Testis (tissue), 3 donors: ENCODE results near the gene VMA21. TPM values are rescaled to one million over a fixed set of nuclear protein-coding genes. Genes with fewer than 3 reads are reported as not detected.

Experiments
- DNase-seq: peaks from one replicate; pipeline ENCODE4 v3.0.0-alpha.2; 2019
- H3K27ac ChIP-seq, 2 donors: fragments of 200-600 bp; sonication (generic); one replicate each; pipeline ENCODE4 v1.5.1; 2019
- H3K27me3 ChIP-seq: fragments of 200-600 bp; sonication (generic); one replicate; pipeline ENCODE4 v1.5.1; 2019
- H3K36me3 ChIP-seq: fragments of 200-600 bp; sonication (generic); one replicate; pipeline ENCODE4 v1.5.1; 2017; ENCODE audit warnings: low read depth; ENCODE audit errors: missing control alignments
- H3K4me1 ChIP-seq: fragments of 200-600 bp; sonication (generic); one replicate; pipeline ENCODE4 v1.5.1; 2019
- H3K4me3 ChIP-seq, 2 donors: fragments of 200-600 bp; sonication (generic); one replicate each; pipeline ENCODE4 v1.5.1; 2017 to 2019
- H3K9me3 ChIP-seq: fragments of 200-600 bp; sonication (generic); one replicate; pipeline ENCODE4 v1.5.1; 2017
- CTCF ChIP-seq, 3 experiments: fragments of 450-650 bp in 2 of 3; fragments of 200-600 bp in 1 of 3; sonication (generic) in 1 of 3; IDR thresholded peaks; one replicate each; pipeline ENCODE4 v1.5.1; 2016 to 2019; ENCODE audit warnings: antibody characterized with exemption in 3 of 3, mild to moderate bottlenecking in 2 of 3, moderate library complexity in 1 of 3
- POLR2A ChIP-seq: fragments of 450-650 bp; IDR thresholded peaks from one replicate; pipeline ENCODE4 v1.6.1; 2017; ENCODE audit warnings: antibody characterized with exemption, mild to moderate bottlenecking, moderate library complexity
- whole genome bisulfite sequencing, 2 donors: methylation state at CpG; one replicate each; pipeline ENCODE4 v1.1.5; 2018; 5-methylcytosine and 5-hydroxymethylcytosine counted together
- intact Hi-C: fragments of 100-400 bp; cut with DNase I; formaldehyde crosslinking; loops from one replicate; pipeline ENCODE4 v1.15.1; 2023; ENCODE audit warnings: low total_unique reads
- polyA plus RNA-seq: library from polyadenylated mRNA; stranded (reverse); fragments of 350-450 nt; fragmentation: Illumina TruSeq; extraction: RNeasy Lipid Tissue Mini Kit (QIAGEN cat#74804); gene quantifications from one replicate; pipeline ENCODE4 v1.2.3, GENCODE V29; 2014; ENCODE audit warnings: low read depth, low replicate concordance; ENCODE audit not compliant: insufficient read depth
- total RNA-seq, 2 donors: library from RNA; depleted of rRNA; stranded (reverse); fragments of >200 nt; gene quantifications; one replicate each; pipeline ENCODE4 v1.2.3, GENCODE V29; 2016

VMA21 gene
- total and polyA plus RNA-seq, 3 donors from 2014 or later = 16.2 to 33.0 (median 31.9) TPM

- H3K4me3 ChIP-seq = no peak overlapping the region
- H3K36me3 ChIP-seq = no peaks in the 10 kb centered on the region
- no peak for DNase-seq
- 69 to 73% methylated on average over 2 of the region's 2 CpGs for WGBS, 2 donors
- H3K9me3 ChIP-seq = no peaks in the 10 kb centered on the region
- no peaks in the 10 kb centered on the region for H3K27me3 ChIP-seq
- intact Hi-C loops = no loop called here
- TF ChIP-seq CTCF (IDR thresholded peaks at IDR 0.05) (no peak), POLR2A (no peak)
- H3K4me1 ChIP-seq = no peaks in the 10 kb centered on the region
- H3K27ac ChIP-seq = no peak overlapping the region
These were observed 31.4 kb upstream of the VMA21 start for GRCh38 chrX:151365579-151365978.

GRCh38 chrX:151370906-151371305 lies 26.1 kb upstream of the VMA21 start:
- TF ChIP-seq POLR2A (no peak), CTCF (IDR thresholded peaks at IDR 0.05) (no peak)
- intact Hi-C loops = no loop called here
- WGBS, 2 donors = 8 to 20% methylated on average over 5 to 14 of the region's 21 CpGs

GRCh38 chrX:151384807-151385206 lies 12.2 kb upstream of the VMA21 start:
- Histone ChIP-seq H3K36me3 (no peaks in the 10 kb centered on the region), H3K4me1 (no peaks in the 10 kb centered on the region), H3K9me3 (no peaks in the 10 kb centered on the region), H3K4me3 (no peak overlapping the region), H3K27ac (no peak overlapping the region), H3K27me3 (no peaks in the 10 kb centered on the region)
- no peak for DNase-seq
- WGBS, 2 donors = 86% methylated on average over 5 of the region's 7 CpGs; no CpG with 5 or more reads in 1 of the 2 donors
- intact Hi-C loops = no loop called here
- TF ChIP-seq POLR2A (no peak), CTCF (IDR thresholded peaks at IDR 0.05) (no peak)

More at GRCh38 chrX:151370906-151371305, 26.1 kb upstream of the VMA21 start:
- no peaks in the 10 kb centered on the region for H3K9me3 ChIP-seq
- H3K4me3 ChIP-seq = no peak overlapping the region
- DNase-seq = no peak
- H3K4me1 ChIP-seq = no peaks in the 10 kb centered on the region
- H3K27ac ChIP-seq = no peak overlapping the region
- H3K27me3 ChIP-seq = no peaks in the 10 kb centered on the region
- H3K36me3 ChIP-seq = no peaks in the 10 kb centered on the region

- no peaks in the 10 kb centered on the region for H3K9me3 ChIP-seq
- DNase-seq = no peak
- H3K4me3 ChIP-seq = no peak overlapping the region
- H3K27me3 ChIP-seq = no peaks in the 10 kb centered on the region
- TF ChIP-seq CTCF (IDR thresholded peaks at IDR 0.05) (no peak), POLR2A (no peak)
- no peaks in the 10 kb centered on the region for H3K36me3 ChIP-seq
- 59 to 88% methylated on average over 1 to 3 of the region's 3 CpGs for WGBS, 2 donors
- no peaks in the 10 kb centered on the region for H3K4me1 ChIP-seq
- no peak overlapping the region for H3K27ac ChIP-seq
- intact Hi-C loops = no loop called here
These were observed 10.1 kb upstream of the VMA21 start for GRCh38 chrX:151386838-151387459.

- intact Hi-C loops = no loop called here
These were observed 5.3 kb upstream of the VMA21 start for GRCh38 chrX:151391722-151392121.

More at GRCh38 chrX:151391722-151392121, 5.3 kb upstream of the VMA21 start:
- Histone ChIP-seq H3K27me3 (no peaks in the 10 kb centered on the region), H3K36me3 (no peaks in the 10 kb centered on the region), H3K9me3 (no peaks in the 10 kb centered on the region), H3K4me3 (no peak overlapping the region), H3K27ac (no peak overlapping the region), H3K4me1 (no peaks in the 10 kb centered on the region)
- WGBS, 2 donors = 50 to 53% methylated on average over 1 to 10 of the region's 22 CpGs
- DNase-seq = peak; percentile 61
- TF ChIP-seq POLR2A (no peak), CTCF (IDR thresholded peaks at IDR 0.05) (no peak)
